ENCODE measurements around the gene LRRFIP1.

LRRFIP1 gene

DNA sequence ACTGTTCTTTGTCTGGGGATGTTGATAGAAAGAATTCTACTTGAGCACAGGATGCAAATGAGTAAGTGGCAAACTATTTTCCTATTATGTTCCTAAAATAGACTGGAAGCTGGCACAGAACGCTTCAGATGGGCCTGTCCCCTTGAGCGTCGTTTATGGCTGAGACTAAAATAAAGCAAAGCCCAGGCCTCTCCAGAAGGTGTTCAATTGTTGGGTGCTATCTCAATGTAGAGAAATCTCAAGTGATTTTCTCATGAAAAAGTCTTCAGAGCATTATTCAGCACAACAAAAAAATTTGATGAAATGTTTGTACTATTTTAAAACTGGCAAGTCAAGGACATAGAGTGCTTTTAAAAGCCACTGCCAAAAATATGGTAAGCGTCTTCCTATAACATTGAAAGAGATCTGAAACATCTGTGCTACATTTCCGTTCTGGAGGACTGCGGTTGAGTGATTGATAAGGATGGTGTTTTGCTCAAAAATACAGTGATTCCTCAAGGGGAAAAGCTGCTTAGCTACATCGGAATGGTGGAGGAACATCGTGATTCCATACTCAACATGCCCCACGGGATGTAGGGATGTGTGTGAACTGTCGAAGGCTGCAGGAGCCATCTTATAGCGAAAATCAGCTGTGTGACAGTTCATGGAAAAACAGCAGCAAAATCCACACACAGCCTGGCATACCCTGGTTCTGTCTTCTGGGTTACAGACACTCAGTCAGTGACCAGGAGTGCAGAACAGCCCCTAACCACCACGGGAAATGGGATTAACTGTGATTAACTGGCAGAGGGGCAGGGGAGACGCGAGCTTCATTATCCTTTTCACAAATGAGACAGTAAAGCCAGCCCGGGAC, 10.4 kb upstream of the LRRFIP1 start:
- DNase-seq (ENCODE audit: low read depth in 2 of 2): no peak

DNA sequence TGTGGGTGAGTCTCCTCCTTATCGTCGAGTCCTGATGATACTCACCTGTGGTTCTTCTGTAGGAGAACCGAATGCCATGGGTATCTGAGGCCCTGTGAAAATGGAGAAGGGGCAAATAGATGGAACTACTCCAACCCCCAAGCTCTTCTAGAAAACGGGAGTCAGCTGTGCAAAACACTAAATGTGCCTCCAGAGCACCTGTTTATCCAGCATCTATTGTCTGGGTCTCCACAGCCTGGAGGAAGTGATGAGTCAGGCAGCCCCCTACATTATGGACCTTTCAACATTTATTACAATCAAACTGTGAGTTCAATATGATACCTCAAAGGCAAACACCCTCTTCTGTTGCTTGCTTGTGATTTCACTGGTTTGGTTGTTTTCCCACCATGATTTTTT, 9.8 kb upstream of the LRRFIP1 start:
- no peak for DNase-seq (ENCODE audit: low read depth in 2 of 2)

DNA sequence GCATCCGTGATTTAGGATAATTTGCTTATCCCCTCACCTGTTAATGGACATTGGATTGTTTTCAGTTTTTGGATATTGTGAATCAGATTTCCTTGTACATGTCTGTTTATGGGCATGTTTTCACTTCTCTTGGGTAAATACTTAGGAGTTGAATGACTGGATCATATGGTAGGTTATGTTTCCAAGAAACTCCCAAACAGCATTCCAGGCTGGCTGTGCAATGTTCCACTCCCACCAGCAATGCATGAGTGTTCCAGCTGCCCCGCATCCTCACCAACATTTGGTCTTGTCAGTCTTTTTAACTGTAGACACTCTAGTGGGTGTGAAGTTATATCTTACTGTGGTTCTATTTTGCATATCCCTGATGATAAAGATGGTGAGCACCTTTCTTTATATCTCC, 8.9 kb upstream of the LRRFIP1 start:
- DNase-seq (ENCODE audit: low read depth in 2 of 2): no peak

DNA sequence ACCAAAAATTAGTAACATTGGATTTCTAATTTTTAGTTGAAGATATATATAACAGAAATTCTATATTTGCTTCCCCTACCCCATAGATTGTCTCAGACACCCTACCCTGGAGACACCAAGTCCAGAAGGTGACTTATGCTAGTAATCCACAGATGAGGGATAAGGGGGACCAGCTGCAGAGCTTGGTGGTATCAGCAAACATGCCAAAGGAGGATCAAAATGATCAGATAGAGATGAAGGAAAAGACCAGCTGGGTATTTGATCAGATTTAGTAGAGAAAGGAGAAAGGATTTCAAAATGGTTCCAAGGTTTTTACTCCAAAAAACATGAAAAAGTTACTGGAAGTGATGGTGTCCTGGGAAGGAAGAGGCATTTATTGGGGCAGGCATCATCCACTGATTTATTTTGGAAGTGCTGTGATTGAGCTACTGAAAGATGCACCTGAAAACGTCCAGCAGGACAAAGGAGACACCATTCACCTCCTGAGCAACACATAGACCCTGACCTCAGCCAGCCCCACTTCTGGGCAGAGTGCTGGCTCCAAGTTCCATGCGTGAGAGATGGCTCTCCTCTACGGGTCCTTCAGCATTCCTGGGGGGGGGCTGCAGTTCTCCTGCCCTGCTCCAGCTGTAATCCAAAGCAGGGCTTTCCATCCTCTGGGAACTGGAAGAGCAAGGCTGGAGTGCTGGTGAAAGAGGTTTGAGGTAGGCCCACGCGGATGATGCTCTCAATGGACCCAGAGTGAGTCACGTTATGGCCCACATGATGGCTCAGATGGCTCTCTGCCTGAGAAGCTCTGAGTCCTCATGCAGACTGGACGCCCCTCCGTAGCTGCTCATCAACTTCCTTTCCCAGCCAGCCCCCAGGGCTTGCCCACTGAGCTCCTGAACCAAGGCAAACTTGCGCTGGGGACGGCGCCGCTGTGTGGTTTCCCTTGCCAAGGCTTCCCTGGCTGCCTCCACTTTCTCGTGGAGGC, 3.7 kb upstream of the LRRFIP1 start:
- no peak for DNase-seq (ENCODE audit: low read depth in 2 of 2)

DNA sequence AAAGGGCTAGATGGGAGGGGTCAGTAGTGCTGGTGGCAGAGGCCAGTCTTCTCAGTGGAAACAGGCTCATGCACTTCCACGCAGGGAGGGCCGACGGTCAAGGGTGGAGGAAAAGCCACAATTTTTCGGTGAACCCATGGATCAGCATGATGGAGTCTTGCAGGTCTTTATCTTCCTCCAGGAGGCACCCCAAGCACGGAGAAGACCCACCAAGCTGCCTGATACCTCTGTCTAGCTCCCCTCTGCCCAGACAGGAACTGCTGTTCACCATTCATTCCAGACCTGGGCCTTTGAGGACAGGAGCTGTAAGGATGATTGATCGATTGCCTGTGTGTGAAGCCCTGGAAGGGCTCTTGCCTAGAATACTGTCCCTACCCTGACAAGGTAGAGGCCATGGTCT, 2.8 kb upstream of the LRRFIP1 start:
- DNase-seq (ENCODE audit: low read depth in 2 of 2): no peak

DNA sequence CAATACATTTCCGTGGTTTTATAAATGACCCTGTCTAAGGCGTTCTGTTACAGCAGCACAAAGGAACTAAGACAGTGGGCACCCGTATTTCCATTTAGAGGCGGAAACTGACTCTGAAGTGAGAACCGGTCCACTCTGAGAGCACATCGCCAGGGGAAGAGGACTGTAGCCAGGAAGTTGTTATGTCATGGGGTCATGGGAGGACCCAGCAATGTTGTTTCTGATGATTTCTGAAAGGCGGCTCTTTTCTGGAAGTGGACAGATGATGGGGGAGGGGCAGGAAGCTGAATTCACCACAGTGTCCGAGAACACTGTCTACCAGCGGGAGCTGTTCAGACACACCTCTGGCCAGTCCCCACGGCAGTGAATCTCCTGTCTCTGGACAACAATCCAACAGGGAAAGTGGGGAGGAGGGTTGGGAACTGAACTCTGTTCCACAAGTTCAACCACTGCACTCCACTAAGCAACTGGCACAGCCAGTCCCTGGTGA, 2.1 kb upstream of the LRRFIP1 start:
- no peak for DNase-seq (ENCODE audit: low read depth in 2 of 2)

DNA sequence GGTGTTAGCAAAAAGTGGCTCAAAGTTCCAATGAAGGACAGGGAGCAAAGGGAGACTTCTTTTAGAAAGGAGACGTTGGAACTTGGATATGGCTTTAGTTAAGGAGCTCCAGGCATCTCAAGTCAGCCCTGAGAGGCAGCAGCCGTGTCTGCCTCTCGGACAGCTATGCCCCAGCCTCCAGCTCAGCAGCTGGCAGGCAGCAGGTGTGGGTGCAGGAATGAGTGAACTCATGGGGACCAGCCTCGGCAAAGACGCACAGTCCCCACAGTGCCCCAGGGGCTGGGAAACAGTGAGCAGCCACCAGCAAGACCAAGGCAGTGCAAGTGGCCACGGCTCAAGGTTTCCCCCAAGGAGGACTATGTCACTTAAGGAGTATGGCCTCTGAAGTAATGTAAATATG, 1.6 kb upstream of the LRRFIP1 start:
- DNase-seq (ENCODE audit: low read depth in 2 of 2): no peak

DNA sequence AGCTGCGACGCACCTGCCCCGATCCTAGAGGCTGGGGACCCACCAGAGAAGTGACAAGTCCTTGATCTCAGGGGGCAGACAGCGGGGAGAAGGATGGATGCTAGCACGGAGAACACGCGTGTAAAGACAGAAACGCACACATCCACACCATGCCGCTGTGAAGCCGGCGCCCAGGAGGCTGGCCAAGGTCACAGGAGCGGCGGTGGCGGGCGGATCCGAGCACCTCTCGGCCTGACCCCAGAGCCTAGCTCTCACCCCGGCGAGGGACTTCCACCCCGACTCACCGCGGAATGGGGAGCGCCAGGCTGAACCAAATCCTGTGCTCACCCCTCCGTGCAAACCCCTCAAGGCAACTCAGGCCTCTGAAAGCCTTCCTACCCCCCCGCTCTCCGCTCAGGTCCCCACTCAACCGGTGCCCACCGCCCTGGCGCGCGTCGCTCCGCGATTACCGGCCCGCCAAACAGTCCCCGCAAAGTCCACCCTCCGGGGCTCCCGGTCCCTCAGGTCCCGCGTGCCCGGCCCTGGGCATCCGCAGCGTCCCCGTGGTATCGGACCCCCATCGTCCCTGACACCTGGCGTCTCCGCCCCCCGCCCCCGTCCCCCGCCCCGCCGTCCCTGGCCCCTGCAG, 460 bp upstream of the LRRFIP1 start:
- no peak for DNase-seq (ENCODE audit: low read depth in 2 of 2)

DNA sequence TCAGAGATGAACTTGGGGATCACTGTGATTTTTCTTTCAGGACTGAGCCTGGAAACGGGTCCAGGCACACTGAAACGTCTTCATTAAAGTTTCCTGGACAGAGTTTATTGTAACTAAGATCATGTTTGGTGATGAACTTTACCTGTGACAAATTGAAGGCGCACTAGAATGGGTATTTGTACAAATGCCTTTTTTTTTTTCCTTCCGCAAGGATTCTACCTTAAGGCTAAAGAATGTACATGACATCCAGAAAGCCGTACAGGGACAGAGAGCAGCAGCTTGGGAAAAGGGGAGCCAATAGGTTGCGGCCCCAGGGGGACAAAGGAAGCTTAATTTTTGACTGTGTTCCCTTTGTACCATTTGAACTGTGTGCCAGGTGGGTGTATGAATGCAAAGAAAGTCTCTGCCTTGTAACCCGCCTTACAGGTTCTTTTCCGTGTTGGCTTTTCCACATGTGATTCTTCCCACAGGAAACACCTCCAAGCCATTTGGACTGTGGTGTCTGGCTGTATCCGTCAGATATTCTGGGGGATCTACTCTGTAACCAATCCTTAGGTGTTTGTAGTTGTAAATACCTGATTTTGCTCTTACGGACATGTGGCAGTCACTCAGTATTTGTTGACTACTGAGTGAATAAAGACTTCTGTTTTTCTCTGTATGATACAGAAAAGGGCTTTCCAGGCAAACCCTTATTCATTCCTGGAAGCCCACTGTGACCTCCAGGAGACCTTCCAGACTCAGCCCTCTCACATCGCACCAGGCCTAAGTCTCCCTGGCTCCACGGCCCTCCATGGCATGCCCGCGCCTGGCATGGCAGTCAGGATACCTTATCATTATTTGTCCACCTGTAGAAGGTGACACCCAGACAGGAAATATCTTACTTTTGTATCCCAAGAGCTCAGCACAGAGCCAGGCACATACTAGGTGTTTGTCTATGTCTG, 1.1 kb downstream of the LRRFIP1 start:
- DNase-seq (ENCODE audit: low read depth in 2 of 2): no peak

DNA sequence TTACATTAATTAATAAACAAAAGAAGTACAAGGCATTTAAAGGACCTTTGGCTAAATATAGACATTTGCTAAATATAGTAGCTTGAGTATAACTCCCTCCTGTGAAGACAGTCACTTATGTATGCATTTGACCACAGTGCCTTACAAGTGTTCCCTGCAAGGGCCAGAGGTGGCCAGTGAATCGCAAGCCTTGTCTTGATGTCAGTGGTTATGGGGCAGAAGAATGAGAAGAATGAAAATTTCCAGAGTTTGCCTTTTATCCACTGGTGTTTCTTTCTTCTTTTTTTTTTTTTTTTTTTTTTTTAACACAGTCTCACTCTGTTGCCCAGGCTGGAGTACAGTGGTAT, 1.8 kb downstream of the LRRFIP1 start:
- no peak for DNase-seq (ENCODE audit: low read depth in 2 of 2)

DNA sequence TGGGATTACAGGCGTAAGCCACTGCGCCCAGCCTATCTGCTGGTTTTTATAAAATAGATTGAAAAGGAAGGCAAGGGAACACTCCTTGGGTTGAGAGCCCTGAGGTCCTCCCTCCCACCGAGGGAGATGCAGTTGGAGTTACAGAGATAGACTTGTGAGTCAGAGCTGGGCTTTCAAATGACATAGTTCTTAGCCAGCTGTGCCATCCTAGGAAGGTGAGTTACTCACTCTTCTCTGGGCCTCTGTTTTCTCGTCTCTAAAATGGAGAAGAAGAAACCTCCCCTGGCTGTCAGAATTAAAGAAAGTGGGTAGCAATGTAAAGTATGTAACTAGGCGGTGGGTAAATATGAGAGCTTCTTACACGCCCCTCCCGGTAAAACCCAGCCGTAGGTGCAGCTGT, 2.4 kb downstream of the LRRFIP1 start:
- DNase-seq (ENCODE audit: low read depth in 2 of 2): no peak

DNA sequence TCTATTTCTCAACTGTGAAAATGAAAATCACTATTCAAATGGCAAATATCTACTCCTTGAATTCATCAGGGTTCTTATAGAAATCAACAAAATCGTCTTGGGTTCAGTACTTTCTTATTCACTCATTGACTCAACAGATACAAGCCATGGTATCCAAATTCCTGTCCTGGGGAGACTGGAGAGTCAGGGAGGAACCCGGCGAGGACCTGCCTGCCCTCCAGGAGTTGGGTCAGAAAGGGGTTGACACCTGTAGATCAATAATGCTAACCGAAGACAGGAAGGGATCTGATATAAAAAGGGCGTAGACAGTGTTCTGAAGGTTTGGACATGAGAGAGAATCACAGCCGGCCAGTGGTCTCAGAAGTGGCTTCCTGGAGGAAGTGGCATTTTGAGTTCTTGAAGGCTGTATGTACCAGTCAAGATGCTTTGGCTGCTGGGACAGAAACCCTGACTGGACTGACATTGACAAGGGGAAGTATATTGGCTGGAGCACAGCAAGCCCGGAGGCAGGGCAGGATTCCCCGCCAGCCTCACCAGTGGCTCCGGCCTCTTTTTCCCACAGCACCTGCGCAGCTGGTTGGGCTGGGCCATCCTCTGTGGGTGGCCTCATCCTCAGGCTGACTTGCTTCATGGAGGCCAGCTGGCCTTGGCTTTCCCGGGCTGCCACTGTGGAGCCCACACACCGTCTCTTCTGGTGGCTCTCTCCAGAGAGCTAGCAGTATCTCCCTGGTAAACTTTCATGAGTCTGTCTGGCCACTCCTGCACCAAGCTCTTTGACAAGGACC, 3.0 kb downstream of the LRRFIP1 start:
- DNase-seq (ENCODE audit: low read depth in 2 of 2): no peak

DNA sequence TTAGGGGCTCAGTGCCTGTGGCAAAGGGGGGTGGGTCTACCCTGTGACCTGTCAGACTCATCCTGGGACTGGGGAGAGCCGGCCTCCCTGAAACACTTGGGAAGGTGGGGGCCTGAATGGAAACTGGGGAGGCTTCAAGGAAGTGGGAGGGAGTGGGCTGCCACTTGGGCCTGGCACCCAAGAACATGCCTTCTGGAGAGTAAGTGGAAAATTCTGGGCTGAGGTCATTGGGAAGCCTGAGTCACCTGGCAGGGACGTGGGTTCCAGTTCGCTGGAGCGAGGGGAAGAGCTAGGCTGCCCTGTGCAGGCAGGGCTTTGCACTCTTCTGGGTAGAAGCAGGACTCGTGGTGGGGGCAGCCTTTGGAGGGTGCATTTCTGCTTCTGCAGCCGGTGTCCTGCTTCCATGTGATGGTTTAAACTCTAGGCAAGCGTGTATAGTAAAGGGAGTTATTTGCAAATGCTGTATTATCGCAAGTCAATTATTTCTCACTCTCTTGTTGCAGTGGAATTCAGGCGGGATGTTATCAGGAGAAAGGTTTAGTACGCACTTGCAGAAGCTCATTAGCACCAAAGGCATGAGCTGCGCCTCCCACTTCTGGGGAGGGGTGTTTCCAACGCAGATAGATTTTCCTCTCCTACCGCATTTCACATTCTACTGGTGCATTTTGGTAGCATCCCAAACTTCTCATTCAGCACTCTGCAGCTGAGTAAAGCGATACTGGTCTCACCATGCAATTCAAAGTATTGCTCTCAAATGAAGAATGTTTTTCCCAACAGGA, 3.8 kb downstream of the LRRFIP1 start:
- no peak for DNase-seq (ENCODE audit: low read depth in 2 of 2)

DNA sequence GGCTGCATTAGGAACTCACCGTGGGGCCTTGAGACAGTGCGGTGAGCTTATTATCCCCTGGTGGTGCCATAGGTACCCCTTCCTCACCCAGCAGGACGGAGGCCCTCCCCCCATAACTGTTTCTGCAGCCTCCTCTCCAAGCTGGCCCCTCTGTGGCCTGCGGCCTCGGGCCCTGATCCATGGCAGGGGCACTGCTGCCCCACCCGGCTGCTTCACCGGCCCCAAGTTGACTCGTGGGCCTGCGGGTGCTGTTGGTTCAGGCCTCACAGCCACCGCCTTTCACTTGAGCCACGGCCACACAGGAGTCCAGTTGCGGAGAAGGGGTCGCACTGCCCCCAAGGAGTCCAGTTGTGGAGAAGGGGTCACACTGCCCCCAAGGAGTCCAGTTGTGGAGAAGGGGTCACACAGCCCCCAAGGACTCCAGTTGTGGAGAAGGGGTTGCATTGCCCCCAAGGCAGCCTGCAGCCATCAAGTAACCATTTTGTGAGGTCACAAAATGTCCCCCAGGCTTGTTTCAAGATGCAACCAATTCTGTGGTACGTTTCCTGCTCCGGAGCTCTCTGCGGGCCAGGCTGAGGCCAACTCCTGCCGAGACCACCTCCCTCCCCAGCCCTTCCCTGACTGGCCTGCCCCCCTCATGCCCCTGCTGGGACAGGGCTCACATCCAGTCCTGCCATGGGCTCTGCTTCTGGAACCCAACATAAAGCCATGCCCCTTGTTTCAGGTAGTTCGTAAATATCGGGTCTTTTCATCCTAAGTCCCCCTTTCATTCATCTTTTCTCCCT, 4.6 kb downstream of the LRRFIP1 start:
- DNase-seq (ENCODE audit: low read depth in 2 of 2): no peak

DNA sequence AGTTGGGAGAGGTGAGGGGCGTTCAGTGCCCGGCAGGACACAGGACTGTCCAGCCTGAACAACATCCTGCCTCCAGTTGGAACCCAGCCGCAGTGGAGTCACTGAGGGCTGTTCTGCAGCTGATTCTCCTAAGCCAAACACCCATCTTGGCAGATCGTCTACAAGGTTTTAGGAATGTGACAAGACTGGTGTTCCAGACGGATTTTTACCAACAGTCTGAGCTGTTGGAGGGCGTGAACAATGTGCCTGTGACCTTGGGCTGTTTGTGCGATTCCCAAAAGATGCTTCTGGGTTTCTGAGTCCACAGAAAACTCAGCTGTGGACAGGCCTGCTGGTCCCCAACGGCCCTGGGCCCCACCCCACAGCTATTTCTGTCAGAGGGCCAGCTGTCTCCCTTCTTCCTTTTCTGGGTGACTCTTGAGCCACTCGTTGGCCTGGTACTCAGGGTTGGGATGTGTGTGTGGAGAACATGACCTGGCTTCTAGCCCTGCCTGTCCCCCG, 5.7 kb downstream of the LRRFIP1 start:
- DNase-seq (ENCODE audit: low read depth in 2 of 2): no peak

DNA sequence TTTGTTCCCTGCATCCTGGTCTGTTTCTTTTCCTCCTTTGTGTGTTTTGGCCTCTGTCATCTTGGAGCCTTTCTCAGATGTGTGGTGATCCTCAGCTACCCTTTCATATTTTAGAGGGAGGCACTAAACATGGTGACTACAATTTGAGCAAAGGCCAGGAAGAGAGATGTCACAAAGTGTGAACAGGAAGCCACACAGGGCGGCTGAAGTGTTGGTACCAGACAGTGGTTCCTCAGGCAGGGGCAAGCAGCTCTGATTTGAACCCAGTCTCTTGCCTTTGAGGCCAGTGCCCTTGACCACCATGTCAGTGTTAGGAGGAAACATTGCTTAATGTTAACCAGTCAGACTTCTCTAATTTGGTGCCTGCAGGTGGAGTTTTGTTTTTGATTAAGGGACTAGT, 9.2 kb downstream of the LRRFIP1 start:
- no peak for DNase-seq (ENCODE audit: low read depth in 2 of 2)

DNA sequence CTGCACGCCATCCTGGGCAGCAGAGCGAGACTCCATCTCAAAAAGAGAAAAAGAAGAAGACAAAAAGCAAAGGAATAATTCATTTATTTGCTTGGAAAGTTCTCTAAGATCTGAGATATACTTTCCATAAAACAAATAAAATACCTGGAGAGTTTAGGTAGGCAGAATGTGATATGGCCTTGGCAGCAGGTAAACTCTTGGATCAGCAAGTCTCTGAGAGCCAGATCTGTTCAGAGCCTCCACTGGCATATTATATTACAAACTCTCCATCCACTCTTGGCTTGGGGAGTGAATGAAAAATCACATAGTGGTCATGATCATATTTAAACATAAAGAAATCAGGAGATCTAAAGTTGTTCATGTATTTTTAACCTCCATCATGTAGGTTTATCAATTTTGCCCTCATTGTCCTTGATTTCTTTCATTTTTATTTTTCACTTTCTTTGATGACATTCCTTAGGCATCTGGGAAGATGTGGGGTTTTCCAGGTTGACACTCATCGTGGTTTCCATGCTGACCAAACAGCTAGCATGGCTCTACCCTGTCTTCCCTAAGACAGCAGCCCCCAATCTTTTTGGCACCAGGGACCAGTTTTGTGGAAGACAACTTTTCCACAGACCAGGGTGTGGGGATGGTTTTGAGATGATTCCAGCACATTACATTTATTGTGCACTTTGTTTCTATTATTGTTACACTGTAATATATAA, 10.2 kb downstream of the LRRFIP1 start:
- DNase-seq (ENCODE audit: low read depth in 2 of 2): no peak

DNA sequence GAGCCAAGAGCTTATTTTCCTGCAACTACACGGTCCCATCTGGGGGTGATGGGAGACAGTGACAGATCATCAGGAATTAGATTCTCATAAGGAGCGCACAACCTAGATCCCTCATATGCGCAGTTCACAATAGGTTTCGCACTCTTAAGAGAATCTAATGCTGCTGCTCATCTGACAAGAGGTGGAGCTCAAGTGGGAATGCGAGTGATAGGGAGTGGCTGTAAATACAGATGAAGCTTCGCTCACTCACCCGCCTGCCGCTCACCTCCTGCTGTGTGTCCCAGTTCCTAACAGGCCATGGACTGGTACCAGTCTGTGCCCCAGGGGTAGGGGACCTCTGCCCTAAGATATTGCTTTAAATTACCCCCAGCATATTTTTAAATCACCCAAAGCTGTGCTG, 10.8 kb downstream of the LRRFIP1 start:
- no peak for DNase-seq (ENCODE audit: low read depth in 2 of 2)
